Activated CD4-positive, alpha-beta T cell treated with anti-CD3 and anti-CD28 coated beads for 36 hours (primary cell): ENCODE results near the gene RABGGTA. TPM values are rescaled to one million over a fixed set of nuclear protein-coding genes. Genes with fewer than 3 reads are reported as not detected.

Source experiments
- ATAC-seq: fragments of 200-7000 bp; cut with Tn5 transposase; one replicate; pipeline ENCODE4 v1.10.0; 2021; ENCODE audit warnings: mild to moderate bottlenecking, moderate library complexity
- CTCF ChIA-PET: fragments of 350-600 bp; sonication (Branson Sonifier 250); formaldehyde crosslinking; loops from one replicate; lab custom pipeline; 2021; ENCODE audit warnings: antibody characterized with exemption; lab: Charles Lee
- POLR2A ChIA-PET: fragments of 350-600 bp; sonication (Branson Sonifier 250); formaldehyde crosslinking; loops from one replicate; lab custom pipeline; 2021; ENCODE audit warnings: antibody characterized with exemption, inconsistent platforms; lab: Charles Lee
- DNase-seq: peaks from one replicate; pipeline ENCODE4 v3.0.0-alpha.2; 2020
- H3K27ac Mint-ChIP-seq: one replicate; pipeline ENCODE4 v1.8.0; 2021; ENCODE audit warnings: mixed read lengths
- H3K27me3 Mint-ChIP-seq: one replicate; pipeline ENCODE4 v1.8.0; 2021; ENCODE audit warnings: mixed read lengths
- H3K36me3 Mint-ChIP-seq: one replicate; pipeline ENCODE4 v1.8.0; 2021; ENCODE audit warnings: low read depth, mixed read lengths
- H3K4me1 Mint-ChIP-seq: one replicate; pipeline ENCODE4 v1.8.0; 2021; ENCODE audit warnings: mixed read lengths
- H3K4me3 Mint-ChIP-seq: one replicate; pipeline ENCODE4 v1.8.0; 2021; ENCODE audit warnings: mild to moderate bottlenecking, moderate library complexity, mixed read lengths
- H3K9me3 Mint-ChIP-seq: one replicate; pipeline ENCODE4 v1.8.0; 2021; ENCODE audit warnings: low read depth, mixed read lengths
- intact Hi-C, 2 experiments: fragments of 100-400 bp; cut with DNase I in 1 of 2; cut with micrococcal nuclease in 1 of 2; formaldehyde crosslinking; loops; one replicate each; pipeline versions ENCODE4 v1.14.2 to v1.15.1; 2022 to 2024; cut with DNase I, micrococcal nuclease
- total RNA-seq, 2 experiments: library from RNA; stranded (reverse); gene quantifications; one replicate each; pipeline ENCODE4 v1.2.3, GENCODE V29; 2021

Gene RABGGTA
- total RNA-seq, 2 experiments from 2014 or later: 52.1 to 56.0 TPM

DNA sequence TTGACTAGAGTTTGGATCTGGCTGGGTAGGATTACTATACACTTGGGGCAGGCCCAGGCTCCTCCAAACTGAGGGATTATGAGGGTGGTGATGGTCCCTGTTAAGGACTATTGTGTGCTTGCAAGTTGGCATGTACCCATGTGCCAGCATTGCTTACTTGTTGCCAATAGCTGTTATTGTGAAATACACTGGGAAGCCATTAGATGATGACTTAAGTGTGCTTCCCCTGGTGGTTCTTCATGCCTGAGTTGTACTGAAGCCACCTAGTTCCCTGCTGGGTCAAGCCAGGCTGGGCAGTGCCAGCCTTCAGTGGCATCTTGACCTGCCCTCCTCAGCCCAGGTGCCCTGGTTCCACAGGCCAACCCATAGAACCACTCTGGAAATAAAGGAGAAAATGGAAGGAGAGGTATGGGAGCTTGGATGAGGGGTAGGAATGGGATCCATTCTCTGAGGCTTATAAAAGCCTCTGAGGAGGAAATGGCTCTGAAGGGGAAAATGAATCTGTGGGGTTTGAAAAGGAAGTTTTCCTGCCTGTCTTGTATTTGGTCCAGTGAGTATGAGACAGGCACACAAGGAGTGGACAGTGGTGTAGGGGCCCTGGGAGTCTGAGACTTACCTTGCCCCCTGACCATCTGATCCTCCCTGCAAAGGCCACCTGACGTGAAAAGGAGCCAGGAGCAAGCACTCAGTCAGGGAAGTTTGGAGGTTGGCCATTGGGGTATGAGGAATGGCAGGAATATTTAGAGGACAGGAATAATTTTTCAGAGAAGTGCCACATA lies 40.6 kb upstream of the RABGGTA start:
- intact Hi-C loops: loop anchor here (1.0 to 2.0 kb wide), 3 partner anchors 15 to 119 kb away; no protein-coding TSS in a partner anchor
- Mint-ChIP-seq H3K27ac (peak overlapping the region; percentile 77), H3K4me3 (peak overlapping the region; percentile 70), H3K9me3 (no peaks in the 10 kb centered on the region), H3K4me1 (peaks cover 65% of the 10 kb centered on the region), H3K27me3 (no peaks in the 10 kb centered on the region), H3K36me3 (peaks cover 25% of the 10 kb centered on the region)
- no peak for DNase-seq
- CTCF ChIA-PET: interaction anchor here (1.4 to 16.5 kb wide), 5 partner anchors 14 to 120 kb away, joined by 8 to 430 read pairs (median 44); partner anchors contain the start of genes CHMP4A, DHRS1, GMPR2 and MDP1
- ATAC-seq: no peak
- POLR2A ChIA-PET: interaction anchor here (1.4 kb wide), 1 partner anchor 41 kb away, joined by 3 read pairs; the partner anchor contains the start of gene RABGGTA

DNA sequence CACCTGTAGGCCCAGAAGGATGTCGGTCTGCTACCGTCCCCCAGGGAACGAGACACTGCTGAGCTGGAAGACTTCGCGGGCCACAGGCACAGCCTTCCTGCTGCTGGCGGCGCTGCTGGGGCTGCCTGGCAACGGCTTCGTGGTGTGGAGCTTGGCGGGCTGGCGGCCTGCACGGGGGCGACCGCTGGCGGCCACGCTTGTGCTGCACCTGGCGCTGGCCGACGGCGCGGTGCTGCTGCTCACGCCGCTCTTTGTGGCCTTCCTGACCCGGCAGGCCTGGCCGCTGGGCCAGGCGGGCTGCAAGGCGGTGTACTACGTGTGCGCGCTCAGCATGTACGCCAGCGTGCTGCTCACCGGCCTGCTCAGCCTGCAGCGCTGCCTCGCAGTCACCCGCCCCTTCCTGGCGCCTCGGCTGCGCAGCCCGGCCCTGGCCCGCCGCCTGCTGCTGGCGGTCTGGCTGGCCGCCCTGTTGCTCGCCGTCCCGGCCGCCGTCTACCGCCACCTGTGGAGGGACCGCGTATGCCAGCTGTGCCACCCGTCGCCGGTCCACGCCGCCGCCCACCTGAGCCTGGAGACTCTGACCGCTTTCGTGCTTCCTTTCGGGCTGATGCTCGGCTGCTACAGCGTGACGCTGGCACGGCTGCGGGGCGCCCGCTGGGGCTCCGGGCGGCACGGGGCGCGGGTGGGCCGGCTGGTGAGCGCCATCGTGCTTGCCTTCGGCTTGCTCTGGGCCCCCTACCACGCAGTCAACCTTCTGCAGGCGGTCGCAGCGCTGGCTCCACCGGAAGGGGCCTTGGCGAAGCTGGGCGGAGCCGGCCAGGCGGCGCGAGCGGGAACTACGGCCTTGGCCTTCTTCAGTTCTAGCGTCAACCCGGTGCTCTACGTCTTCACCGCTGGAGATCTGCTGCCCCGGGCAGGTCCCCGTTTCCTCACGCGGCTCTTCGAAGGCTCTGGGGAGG lies 39.5 kb upstream of the RABGGTA start, which contains the start of gene LTB4R:
LTB4R (plus strand) TSS at position 857 of the 959 bp plus-strand sequence. CDS start 4,150 bp downstream, outside the sequence.
- peak within 1 kb of the TSS; percentile 70 for H3K4me3 Mint-ChIP-seq
- H3K27ac Mint-ChIP-seq: peak within 1 kb of the TSS; percentile 77
- ChIA-PET CTCF (interaction anchor here (0.6 to 16.5 kb wide), 16 partner anchors 9 to 202 kb away, joined by 3 to 430 read pairs (median 6); partner anchors contain the start of genes CHMP4A, DHRS1, GMPR2 and MDP1), POLR2A (interaction anchor here (0.6 to 1.4 kb wide), 4 partner anchors 11 to 102 kb away, joined by 3 to 6 read pairs (median 4); partner anchors contain the start of genes DHRS1, NOP9 and RABGGTA)
- H3K27me3 Mint-ChIP-seq: no peaks in the 10 kb centered on the region
- H3K4me1 Mint-ChIP-seq: peaks cover 61% of the 10 kb centered on the region
- peak; percentile 81 for DNase-seq
- H3K9me3 Mint-ChIP-seq: no peaks in the 10 kb centered on the region
- intact Hi-C loops: loop anchor here (1.0 to 2.0 kb wide), 3 partner anchors 14 to 120 kb away; no protein-coding TSS in a partner anchor
- peaks cover 32% of the 10 kb centered on the region for H3K36me3 Mint-ChIP-seq
- ATAC-seq: peak; percentile 83

DNA sequence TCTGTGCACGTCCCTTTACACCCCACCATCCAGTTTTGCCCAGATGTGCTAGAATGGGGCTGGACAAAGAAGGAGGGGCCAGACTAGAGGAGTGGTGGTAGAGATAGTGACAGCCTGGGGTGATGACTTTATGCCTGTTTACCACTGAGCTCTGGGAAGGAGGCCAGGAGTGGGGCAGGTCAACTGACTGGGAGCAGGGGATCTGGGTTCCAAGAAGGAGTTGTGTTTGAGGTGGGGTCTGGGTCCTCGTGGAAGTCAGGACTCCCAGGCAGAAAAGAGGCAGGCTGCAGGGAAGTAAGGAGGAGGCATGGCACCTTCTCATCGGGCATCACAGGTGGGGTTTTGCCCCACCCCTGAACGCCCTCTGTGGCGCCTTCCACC lies 38.9 kb upstream of the RABGGTA start:
- intact Hi-C loops: loop anchor here in 1 of 2 experiments (2.0 kb wide), 1 partner anchor 13 kb away; no protein-coding TSS in a partner anchor
- H3K27ac Mint-ChIP-seq: peak overlapping the region; percentile 30
- CTCF ChIA-PET: interaction anchor here (0.6 to 16.5 kb wide), 18 partner anchors 10 to 202 kb away, joined by 3 to 430 read pairs (median 4); partner anchors contain the start of genes CHMP4A, DHRS1, GMPR2 and MDP1

DNA sequence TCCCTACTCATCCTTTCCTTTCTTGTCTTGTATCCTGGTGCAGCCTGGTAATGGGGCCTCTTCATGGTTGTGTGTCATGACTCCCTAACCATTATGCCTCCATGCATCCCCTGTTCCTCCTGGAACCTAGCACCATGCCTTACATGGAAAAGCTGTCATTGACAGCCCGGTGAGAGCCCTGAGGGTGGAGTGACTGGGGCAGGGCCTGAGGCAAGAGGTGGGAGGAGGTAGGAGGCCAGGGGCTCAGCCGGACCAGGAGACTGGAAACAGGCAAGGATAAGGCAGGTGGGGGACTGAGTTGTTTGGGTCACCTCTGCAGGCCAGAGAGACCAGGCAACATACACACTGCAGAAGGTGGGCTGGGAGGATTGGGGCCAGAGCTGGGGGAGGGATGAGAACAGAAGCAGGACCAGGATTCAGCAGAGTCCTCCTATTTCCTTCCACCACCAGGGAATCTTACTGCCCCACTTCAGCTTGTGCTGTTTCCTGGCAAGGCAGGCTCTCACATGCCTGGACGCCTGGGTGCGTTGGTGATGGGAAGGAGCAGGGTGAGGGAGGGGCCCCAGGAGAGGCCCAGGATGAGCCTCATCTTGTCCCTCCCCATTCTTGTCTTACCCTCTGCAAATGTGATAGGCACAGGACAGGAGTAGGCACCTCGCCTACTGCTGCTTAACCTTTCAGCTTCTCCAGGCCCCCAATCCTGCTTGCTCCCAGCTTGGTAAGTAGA lies 38.3 kb upstream of the RABGGTA start, which contains the start of gene LTB4R2:
LTB4R2 (plus strand) TSS at position 603 of the 727 bp plus-strand sequence. CDS start 525 bp downstream, outside the sequence.
- ChIA-PET CTCF (interaction anchor here (0.6 to 16.5 kb wide), 22 partner anchors 10 to 201 kb away, joined by 3 to 430 read pairs (median 4); partner anchors contain the start of genes CHMP4A, DHRS1, GMPR2 and MDP1), POLR2A (interaction anchor here (0.8 to 1.3 kb wide), 3 partner anchors 10 to 96 kb away, joined by 3 to 5 read pairs (median 4); partner anchors contain the start of genes CHMP4A, DHRS1 and NOP9)
- intact Hi-C loops: loop anchor here in 1 of 2 experiments (2.0 kb wide), 1 partner anchor 13 kb away; no protein-coding TSS in a partner anchor
- H3K27me3 Mint-ChIP-seq: no peaks in the 10 kb centered on the region
- peak within 1 kb of the TSS; percentile 30 for H3K27ac Mint-ChIP-seq
- no peak for DNase-seq
- H3K9me3 Mint-ChIP-seq: no peaks in the 10 kb centered on the region
- peaks cover 42% of the 10 kb centered on the region for H3K36me3 Mint-ChIP-seq
- ATAC-seq: no peak
- H3K4me3 Mint-ChIP-seq: peak within 1 kb of the TSS; percentile 70
- peaks cover 57% of the 10 kb centered on the region for H3K4me1 Mint-ChIP-seq

More for the DNA sequence above, 38.9 kb upstream of the RABGGTA start:
- Mint-ChIP-seq H3K9me3 (no peaks in the 10 kb centered on the region), H3K4me3 (peak overlapping the region; percentile 70), H3K36me3 (peaks cover 36% of the 10 kb centered on the region), H3K4me1 (peaks cover 61% of the 10 kb centered on the region), H3K27me3 (no peaks in the 10 kb centered on the region)
- ATAC-seq (no peak), DNase-seq (no peak)
- POLR2A ChIA-PET: interaction anchor here (0.6 to 1.3 kb wide), 4 partner anchors 10 to 101 kb away, joined by 3 to 6 read pairs (median 4); partner anchors contain the start of genes CHMP4A, DHRS1 and NOP9

DNA sequence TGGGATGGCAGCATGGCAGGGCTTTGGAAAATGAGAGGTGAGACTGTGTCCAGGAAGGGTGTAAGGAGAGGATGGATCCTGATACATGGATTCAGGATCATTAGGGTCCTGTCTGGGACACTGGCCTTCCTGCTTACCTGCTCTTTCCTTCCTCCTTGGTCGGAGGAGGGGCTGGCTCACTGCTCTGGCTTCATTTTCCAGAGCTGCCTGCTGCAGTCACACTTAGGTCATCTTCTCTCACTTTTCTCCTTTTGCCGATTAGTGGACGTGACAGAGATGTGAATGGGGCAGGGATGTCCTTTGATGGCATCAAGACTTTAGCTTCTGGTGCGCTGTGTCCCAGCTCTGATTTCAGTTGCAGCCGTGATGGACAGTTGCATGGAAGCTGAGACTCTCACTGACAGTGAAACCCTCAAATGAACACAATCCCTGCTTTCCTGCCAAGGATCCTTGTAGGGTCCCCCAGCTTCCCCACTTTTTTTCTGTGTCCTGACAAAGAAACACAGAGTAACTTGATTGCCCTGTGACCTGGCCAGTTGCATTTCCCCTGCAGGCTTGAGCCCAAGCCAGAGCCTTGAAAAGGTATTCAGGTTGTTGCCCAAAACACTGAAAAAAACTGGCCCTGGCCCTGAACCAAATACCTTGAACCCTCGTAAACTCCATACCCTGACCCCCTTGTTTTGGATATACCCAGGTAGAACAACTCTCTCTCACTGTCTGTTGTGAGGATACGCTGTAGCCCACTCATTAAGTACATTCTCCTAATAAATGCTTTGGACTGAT lies 37.1 kb upstream of the RABGGTA start:
- DNase-seq: no peak
- H3K36me3 Mint-ChIP-seq: peaks cover 53% of the 10 kb centered on the region
- intact Hi-C loops: loop anchor here in 1 of 2 experiments (1.0 kb wide), 2 partner anchors 37 to 92 kb away; partner anchors contain the start of genes MDP1 and RABGGTA
- ChIA-PET POLR2A (interaction anchor here (0.7 to 1.7 kb wide), 3 partner anchors 37 to 194 kb away, joined by 3 to 6 read pairs (median 5); partner anchors contain the start of genes DCAF11, NRL, RABGGTA and TINF2), CTCF (interaction anchor here (0.5 to 16.5 kb wide), 49 partner anchors 8 to 636 kb away, joined by 3 to 430 read pairs (median 5); partner anchors contain the start of genes CHMP4A, DCAF11, DHRS1 and EMC9)
- ATAC-seq: no peak
- H3K9me3 Mint-ChIP-seq: no peaks in the 10 kb centered on the region
- H3K27me3 Mint-ChIP-seq: no peaks in the 10 kb centered on the region
- H3K27ac Mint-ChIP-seq: no peak overlapping the region
- H3K4me1 Mint-ChIP-seq: peaks cover 45% of the 10 kb centered on the region
- H3K4me3 Mint-ChIP-seq: no peak overlapping the region

DNA sequence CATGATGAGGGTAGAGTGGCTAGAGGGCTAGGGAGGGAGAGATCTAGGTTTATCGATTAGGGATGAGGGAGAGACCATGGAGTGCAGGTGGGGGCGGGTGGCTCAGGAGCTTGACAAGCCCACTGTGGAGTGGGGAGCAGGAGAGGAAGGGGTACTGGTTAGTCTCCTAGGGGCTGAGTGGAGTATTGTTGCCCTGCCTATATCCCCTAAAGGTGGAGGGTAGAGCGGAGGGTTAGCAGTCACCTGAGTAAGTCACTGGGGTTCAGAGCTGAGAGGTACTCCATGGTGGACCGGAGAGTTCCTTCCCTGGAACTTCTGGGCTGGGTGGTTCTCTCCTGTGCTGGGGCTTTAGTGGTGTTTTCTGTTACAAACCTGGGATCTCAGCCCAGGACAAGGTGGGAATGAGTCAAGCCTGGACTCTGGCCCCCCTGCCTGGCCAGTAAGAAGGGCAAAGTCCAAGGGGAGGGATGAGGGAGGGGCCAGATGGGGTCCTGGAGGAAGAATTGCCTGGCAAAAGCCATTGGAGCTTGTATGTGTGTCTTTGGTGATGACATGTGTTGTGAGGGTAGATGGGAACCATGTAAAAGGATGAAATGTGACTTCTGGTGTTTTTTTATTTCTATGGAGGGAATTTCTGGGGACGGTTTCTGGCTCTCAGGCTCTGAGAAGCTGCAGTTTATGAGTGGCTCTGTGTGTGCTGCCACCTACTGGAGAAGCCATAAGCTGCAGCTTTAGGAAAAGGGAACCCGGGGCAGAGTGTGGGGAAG lies 36.4 kb upstream of the RABGGTA start, which contains the start of gene CIDEB:
CIDEB (minus strand) TSS at position 403 of the 767 bp plus-strand sequence; CDS start at position 284, 119 bp downstream.
- intact Hi-C loops: loop anchor here in 1 of 2 experiments (1.0 kb wide), 2 partner anchors 36 to 91 kb away; partner anchors contain the start of genes MDP1 and RABGGTA

DNA sequence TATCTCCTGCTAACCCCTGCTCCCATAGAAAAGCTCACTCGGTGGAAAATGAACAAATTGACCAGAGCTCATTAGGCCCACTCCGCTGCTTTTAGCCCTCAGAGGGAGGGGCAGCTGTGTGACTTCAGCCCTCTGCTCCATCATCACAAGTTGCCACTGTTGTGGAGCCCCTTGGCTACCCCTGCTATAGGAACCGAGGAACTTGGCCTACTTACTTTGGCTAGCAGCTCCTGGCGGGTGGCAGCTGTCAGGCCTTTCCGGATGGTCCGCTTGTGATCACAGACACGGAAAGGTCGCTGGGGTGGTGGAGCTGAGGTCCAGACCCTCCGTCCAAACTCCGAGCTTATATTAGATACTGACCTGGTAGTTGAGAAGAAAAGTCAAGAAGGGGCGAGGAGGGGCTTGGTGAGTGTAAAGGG lies 35.8 kb upstream of the RABGGTA start:
- POLR2A ChIA-PET: interaction anchor here (0.6 kb wide), 1 partner anchor 185 kb away, joined by 3 read pairs; no protein-coding TSS in a partner anchor
- Mint-ChIP-seq H3K4me1 (peaks cover 34% of the 10 kb centered on the region), H3K36me3 (peaks cover 61% of the 10 kb centered on the region), H3K27ac (peak overlapping the region; percentile 26), H3K4me3 (no peak overlapping the region), H3K27me3 (no peaks in the 10 kb centered on the region), H3K9me3 (no peaks in the 10 kb centered on the region)
- CTCF ChIA-PET: interaction anchor here (0.8 to 16.5 kb wide), 25 partner anchors 9 to 718 kb away, joined by 3 to 430 read pairs (median 7); partner anchors contain the start of genes CHMP4A, DHRS1, GMPR2 and IRF9
- intact Hi-C loops: no loop called here
- no peak for DNase-seq
- no peak for ATAC-seq

More for the DNA sequence above, 36.4 kb upstream of the RABGGTA start, which contains the start of gene CIDEB:
- DNase-seq (peak; percentile 78), ATAC-seq (peak; percentile 40)
- ChIA-PET POLR2A (interaction anchor here (0.6 to 1.7 kb wide), 4 partner anchors 36 to 193 kb away, joined by 3 to 6 read pairs (median 4); partner anchors contain the start of genes DCAF11, NRL, RABGGTA and TINF2), CTCF (interaction anchor here (0.5 to 16.5 kb wide), 50 partner anchors 9 to 719 kb away, joined by 3 to 430 read pairs (median 5); partner anchors contain the start of genes CHMP4A, DCAF11, DHRS1 and EMC9)
- Mint-ChIP-seq H3K27me3 (no peaks in the 10 kb centered on the region), H3K4me3 (no peak within 1 kb of the TSS), H3K27ac (peak within 1 kb of the TSS; percentile 26), H3K9me3 (no peaks in the 10 kb centered on the region), H3K36me3 (peaks cover 58% of the 10 kb centered on the region), H3K4me1 (peaks cover 37% of the 10 kb centered on the region)

DNA sequence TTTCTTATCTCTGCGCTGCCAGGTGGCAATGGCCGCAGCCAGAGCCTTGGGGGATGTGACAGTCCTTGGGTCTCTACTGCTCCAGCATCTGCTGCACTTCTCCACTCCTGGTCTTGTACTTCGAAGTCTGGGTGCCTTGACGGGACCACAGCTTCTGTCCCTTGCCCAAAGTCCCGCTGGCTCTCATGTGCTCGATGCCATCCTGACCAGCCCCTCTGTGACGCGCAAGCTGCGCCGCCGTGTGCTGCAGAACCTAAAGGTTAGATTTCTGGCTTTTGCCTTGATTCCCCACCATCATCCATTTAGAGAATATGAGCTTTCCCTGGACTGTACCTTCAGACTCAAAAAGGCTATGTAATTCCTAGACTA lies 32.6 kb upstream of the RABGGTA start:
- no peaks in the 10 kb centered on the region for H3K9me3 Mint-ChIP-seq
- POLR2A ChIA-PET: no interaction called here
- peaks cover 60% of the 10 kb centered on the region for H3K36me3 Mint-ChIP-seq

More for the DNA sequence above, 32.6 kb upstream of the RABGGTA start:
- Mint-ChIP-seq H3K4me1 (peaks cover 34% of the 10 kb centered on the region), H3K27ac (no peak overlapping the region), H3K27me3 (no peaks in the 10 kb centered on the region), H3K4me3 (no peak overlapping the region)
- no peak for DNase-seq
- CTCF ChIA-PET: interaction anchor here (0.7 to 16.5 kb wide), 3 partner anchors 28 to 143 kb away, joined by 3 to 430 read pairs (median 3); partner anchors contain the start of genes GMPR2, IRF9, NEDD8 and TINF2
- intact Hi-C loops: no loop called here
- no peak for ATAC-seq
